ENCODE results near the gene PARD3B. TPM values are rescaled to one million over a fixed set of nuclear protein-coding genes. Genes with fewer than 3 reads are reported as not detected.

Gene PARD3B
- total and polyA plus RNA-seq, 2 of the 8 experiments (the other 6 are each of a cell fraction or from before 2014, with no cell fraction given): 1.2 to 5.7 TPM

DNA sequence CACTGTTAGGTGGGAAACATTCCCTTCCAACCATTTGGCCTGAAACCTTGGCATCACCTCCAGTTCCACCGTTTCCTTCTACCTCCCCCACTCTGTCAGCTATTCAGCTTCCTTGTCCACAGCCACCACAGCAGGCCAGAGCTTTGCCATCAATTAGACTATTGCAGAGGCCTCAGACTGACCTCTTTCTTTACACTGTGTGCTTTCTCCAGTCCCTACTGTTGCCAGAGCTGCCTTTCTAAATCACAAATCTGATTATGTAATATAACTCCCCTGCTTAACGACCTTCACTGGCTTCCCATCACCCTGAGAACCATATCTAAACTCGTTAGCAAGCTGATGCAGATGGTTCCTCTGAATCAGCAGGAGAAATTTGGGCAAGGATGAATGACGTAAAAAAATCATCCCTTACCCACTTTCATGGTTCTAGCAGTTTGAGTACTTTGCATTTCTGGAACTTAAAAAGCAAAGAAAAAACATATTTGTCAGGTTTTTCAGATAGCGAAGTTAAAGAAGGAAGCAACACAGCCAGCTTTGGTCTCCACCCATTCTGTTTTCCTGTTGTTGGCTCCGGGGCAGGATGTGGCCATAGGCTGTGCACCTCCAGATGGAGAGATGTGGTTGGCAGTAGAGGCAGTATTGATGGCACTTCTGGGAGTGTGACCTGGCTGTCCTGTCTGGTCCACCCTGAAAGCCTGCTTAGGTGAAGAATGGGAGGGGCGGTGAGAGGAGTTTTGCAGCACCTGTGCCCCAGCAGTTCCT is 422.1 kb downstream of the PARD3B start:
- no peaks in the 10 kb centered on the region for H3K79me2 ChIP-seq (ENCODE audit: control insufficient read depth in 1 of 2, insufficient read depth in 2 of 2, low read length in 2 of 2)
- H2BK120ac ChIP-seq (replicated peaks; ENCODE audit: low read depth, low read length): no peak overlapping the region
- no peak overlapping the region for H2AK5ac ChIP-seq (ENCODE audit: low read depth, low read length)
- no peak overlapping the region for H3K23ac ChIP-seq (ENCODE audit: insufficient read length)
- TF ChIP-seq, protein P1, sequence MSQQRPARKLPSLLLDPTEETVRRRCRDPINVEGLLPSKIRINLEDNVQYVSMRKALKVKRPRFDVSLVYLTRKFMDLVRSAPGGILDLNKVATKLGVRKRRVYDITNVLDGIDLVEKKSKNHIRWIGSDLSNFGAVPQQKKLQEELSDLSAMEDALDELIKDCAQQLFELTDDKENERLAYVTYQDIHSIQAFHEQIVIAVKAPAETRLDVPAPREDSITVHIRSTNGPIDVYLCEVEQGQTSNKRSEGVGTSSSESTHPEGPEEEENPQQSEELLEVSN (IDR thresholded peaks at IDR 0.05): no peak
- TF ChIP-seq JUN (IDR thresholded peaks at IDR 0.05; ENCODE audit: low read depth, low read length) (no peak), EZH2 (IDR thresholded peaks at IDR 0.05; ENCODE audit: low read depth, low read length, severe bottlenecking) (no peak), ASH2L (IDR thresholded peaks at IDR 0.05; ENCODE audit: low read length) (no peak), SP1 (IDR thresholded peaks at IDR 0.05; ENCODE audit: low read depth, low read length) (no peak), BRCA1 (IDR thresholded peaks at IDR 0.05; ENCODE audit: low read depth, low read length) (no peak), POLR2A (IDR thresholded peaks at IDR 0.05; ENCODE audit: control extremely low read depth in 1 of 2, low read depth in 2 of 2, low read length in 2 of 2) (no peak), EP300 (IDR thresholded peaks at IDR 0.05; ENCODE audit: borderline replicate concordance in 1 of 2, low read depth in 2 of 2, low read length in 2 of 2) (no peak), YY1 (IDR thresholded peaks at IDR 0.05; ENCODE audit: low read depth, low read length) (no peak), KDM5A (IDR thresholded peaks at IDR 0.05; ENCODE audit: low read length) (no peak)
- H3K14ac ChIP-seq (ENCODE audit: insufficient read length): no peak overlapping the region
- H3K4me1 ChIP-seq (replicated peaks in 1 of 4; ENCODE audit: control insufficient read depth in 3 of 4, insufficient read depth in 4 of 4, low read length in 3 of 4): no peaks in the 10 kb centered on the region
- 91% methylated on average over 7 of the region's 7 CpGs; no CpG with 5 or more reads in 1 of the 2 experiments for WGBS, 2 experiments (ENCODE audit: extremely low coverage in 1 of 2, insufficient coverage in 1 of 2, insufficient read length in 1 of 2, insufficient replicate concordance in 2 of 2, low coverage in 1 of 2, low lambda C conversion rate in 2 of 2, missing lambda C conversion rate in 1 of 2)
- no peak overlapping the region for H3K56ac ChIP-seq (replicated peaks; ENCODE audit: insufficient read length, low read depth, low read length)
- no peak overlapping the region for H4K5ac ChIP-seq (ENCODE audit: insufficient read length, low read depth, low read length)
- no peak overlapping the region for H2BK20ac ChIP-seq (ENCODE audit: low read length)
- POLR2A ChIA-PET (ENCODE audit: partially characterized antibody): no interaction called here
- H3K23me2 ChIP-seq (ENCODE audit: low read depth, low read length): no peaks in the 10 kb centered on the region
- no peaks in the 10 kb centered on the region for H3K36me3 ChIP-seq (ENCODE audit: control insufficient read depth in 2 of 4, insufficient read depth in 4 of 4, low read length in 3 of 4)
- no peaks in the 10 kb centered on the region for H3K27me3 ChIP-seq (replicated peaks in 1 of 4; ENCODE audit: control insufficient read depth in 3 of 4, extremely low read depth in 1 of 4, insufficient read depth in 3 of 4, low read length in 3 of 4)
- H3K79me1 ChIP-seq (ENCODE audit: low read depth, low read length): no peaks in the 10 kb centered on the region
- H3K4me3 ChIP-seq (ENCODE audit: extremely low read depth in 1 of 4, insufficient read depth in 2 of 4, low read depth in 3 of 4, low read length in 4 of 4): no peak overlapping the region
- no peak overlapping the region for H4K8ac ChIP-seq (ENCODE audit: extremely low read depth, insufficient read depth, low read length)
- CTCF ChIA-PET (ENCODE audit: partially characterized antibody): no interaction called here
- H2BK12ac ChIP-seq (ENCODE audit: low read depth, low read length): no peak overlapping the region
- no peak overlapping the region for H2BK15ac ChIP-seq (ENCODE audit: low read length)
- no peaks in the 10 kb centered on the region for H4K20me1 ChIP-seq (replicated peaks in 1 of 2; ENCODE audit: control insufficient read depth in 1 of 2, insufficient read depth in 2 of 2, low read length in 2 of 2)
- H3K9ac ChIP-seq (replicated peaks in 1 of 4; ENCODE audit: extremely low read depth in 1 of 4, low read depth in 3 of 4, low read length in 3 of 4): no peak overlapping the region
- H3K27ac ChIP-seq (ENCODE audit: low read depth, low read length): no peak overlapping the region
- no peaks in the 10 kb centered on the region for H3K9me3 ChIP-seq (ENCODE audit: insufficient read depth in 2 of 2, low read depth in 1 of 2, low read length in 1 of 2)
- DNase-seq (ENCODE audit: low read depth in 1 of 2, low spot score in 2 of 2): no peak
- H2BK5ac ChIP-seq (ENCODE audit: low read depth, low read length): no peak overlapping the region
- no peak for FAIRE-seq
- no peak overlapping the region for H2AFZ ChIP-seq (ENCODE audit: low read length)
- H3K4me2 ChIP-seq (ENCODE audit: insufficient read depth in 1 of 2, low read depth in 2 of 2, low read length in 2 of 2): no peak overlapping the region
- H3K4ac ChIP-seq (replicated peaks; ENCODE audit: insufficient read length, low read depth, low read length): no peak overlapping the region
- H4K91ac ChIP-seq (replicated peaks; ENCODE audit: insufficient read length, low read length): no peak overlapping the region
- H3K18ac ChIP-seq (ENCODE audit: extremely low read depth, low read length): peak overlapping the region; percentile 26; the same call in 1 of the 2 replicates

All from H1 (cell line).